HG02759 (cell line): Measurements from ENCODE around the gene NUP93.
"Not testable (repeated sequence)": the region's sequence is repeated elsewhere in the genome, so short reads cannot be mapped to it uniquely, and the experiment has no call there.

Source experiments
- ATAC-seq: cut with Tn5 transposase; IDR thresholded peaks from one replicate; pipeline ENCODE4 v1.9.1; 2021; ENCODE audit warnings: mild to moderate bottlenecking, moderate library complexity; ENCODE audit not compliant: unreplicated experiment

NUP93 gene

DNA sequence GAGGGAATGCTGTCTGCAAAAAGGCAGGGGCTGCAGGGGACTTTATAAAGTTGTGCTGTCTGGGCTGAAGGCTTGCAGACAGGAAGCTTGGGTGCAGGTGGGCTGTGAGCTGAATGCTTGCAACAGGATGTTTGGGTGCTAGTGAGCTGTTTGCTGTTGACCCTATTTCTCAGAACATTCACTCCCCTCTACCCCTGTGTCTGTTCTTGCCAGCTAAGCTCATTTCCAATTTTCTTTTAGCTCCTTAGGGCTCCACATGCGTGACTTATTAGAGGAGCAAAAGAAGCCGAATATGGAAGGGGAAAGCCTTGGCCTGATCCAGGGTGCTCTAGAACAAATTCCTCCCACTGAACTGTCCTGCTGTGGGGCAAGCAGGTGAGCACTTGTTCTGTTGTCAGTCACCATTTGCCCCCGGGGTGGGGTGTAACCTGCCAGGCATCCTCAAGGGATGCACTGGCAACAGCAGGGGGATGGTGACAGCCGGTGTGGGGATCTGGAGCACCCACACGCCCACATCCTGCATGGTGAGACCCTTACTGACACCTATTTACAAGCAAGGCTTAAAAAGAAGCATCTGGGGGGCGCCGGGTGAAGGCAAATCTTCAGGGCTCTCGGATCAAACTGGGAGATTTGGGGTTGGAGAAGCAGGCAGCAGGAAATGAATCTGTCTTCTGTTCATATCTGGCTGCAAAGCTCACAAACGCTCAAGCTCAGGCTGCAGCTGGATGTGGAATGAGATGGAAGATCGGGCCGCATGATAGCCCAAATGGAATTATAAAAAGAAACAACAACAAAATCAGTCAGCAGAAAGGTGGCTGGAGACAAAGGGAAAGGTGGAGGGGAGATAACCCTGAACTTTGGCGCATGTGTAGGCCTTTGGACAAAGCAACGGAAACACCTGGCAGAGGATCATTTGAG lies 21.1 kb upstream of the NUP93 start:
- ATAC-seq: no peak

DNA sequence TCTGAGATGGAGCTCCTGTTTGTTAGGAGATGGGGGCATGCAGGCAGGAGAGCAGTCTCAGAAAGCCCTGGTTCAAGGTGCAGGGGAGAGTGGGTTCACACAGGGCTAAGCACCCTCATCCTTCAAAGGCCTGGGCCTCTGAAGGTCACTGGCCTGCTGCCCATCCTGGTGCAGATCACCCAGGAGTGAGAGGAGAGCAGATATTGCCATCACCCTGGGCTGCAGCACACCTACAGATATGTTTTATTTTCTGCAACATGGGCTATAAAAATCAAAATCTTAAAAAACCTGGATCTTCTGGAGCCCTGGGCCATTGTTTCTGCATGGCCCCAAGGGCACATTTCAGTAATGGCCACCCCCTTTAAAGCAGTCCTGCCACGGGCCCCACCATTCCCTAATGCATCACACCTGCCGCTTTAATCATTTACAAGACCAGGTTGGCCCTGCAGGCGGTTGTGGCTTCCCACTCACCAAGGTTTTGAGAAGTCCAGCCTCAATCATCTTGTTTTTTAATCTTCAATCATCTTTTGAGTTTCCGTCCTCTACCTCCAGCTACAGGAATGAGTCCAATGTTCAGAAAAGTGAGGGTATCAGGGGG lies 20.4 kb upstream of the NUP93 start:
- ATAC-seq: no peak

DNA sequence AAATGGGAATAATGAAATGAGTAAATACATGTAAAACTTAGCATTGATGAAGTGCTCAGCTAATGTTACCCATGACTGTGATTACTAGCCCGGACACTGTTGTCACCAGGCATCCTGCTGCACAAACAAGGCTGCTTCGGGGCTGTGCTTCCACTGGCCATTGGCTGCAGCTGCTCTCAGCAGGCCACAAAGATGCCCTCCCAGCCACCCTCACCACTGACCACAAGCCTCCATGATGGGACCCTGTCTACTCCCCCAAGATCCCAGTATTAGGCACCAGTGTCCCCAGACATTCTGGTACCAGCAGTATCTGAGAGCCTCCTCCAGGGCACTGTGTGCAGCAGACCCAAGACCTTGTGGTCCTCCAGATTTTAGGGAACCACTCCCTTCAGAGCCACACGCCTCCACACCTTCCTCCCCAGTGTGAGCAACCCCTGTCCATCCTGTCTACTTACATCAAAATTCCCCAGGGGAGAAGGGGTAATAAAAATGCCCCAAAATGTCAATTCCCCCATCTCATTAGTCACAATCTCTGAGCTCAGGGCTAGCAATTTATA lies 19.7 kb upstream of the NUP93 start:
- ATAC-seq: no peak

DNA sequence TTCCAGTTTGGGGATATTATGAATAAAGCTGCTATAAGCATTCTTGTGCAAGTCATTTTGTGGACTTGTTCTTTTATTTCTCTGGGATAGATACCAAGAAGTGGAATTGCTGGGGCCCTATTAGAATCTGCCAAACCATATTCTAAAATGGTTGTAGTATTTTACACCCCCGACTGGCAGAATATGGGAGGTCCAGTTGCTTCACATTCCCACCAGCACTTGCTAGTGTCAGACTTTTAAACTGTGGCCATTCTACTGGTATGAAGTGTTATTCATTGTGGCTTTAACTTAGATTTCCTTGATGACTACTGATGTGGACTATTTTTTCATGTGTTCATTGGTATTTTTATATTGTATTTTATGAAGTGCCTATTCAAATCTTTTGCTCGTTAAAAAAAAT lies 18.1 kb upstream of the NUP93 start:
- no peak for ATAC-seq

DNA sequence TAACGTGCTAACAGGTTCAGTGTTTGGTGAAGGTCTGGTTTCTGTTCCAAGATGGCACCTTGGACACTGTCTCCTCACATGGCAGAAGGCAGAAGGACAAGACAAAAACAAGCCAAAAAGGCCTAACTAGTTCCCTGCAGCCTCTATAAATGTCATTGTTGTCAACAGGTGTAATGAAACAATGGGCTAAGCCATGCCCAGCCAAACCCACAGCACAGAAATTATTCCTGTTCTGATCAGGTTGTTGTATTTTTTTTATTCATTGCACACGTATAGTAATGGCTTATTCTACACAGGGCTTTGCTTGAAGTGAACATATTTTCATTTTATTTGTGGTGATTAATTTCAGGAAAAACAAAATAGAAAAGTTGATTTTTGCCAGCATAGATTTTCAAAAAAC lies 16.1 kb upstream of the NUP93 start:
- ATAC-seq: no peak

DNA sequence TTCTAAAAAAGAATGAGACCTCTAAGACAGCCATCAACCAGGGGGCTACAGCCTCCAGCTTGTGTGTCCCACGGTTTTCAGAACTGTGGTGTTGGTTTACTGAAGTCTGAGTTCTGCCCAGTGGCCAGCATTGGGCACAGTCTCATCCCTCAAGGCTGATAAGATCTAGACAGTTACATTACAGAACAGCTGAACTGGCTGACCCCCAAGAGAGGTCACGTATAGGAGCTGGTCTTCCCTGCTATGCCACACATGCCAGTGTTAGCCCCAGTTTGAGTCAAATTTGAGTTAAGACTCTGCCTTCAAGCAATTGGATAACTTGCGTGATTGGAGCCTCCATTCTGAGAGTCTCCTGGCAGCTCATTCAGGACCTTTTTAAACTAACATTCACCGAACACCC lies 14.8 kb upstream of the NUP93 start:
- ATAC-seq: no peak

DNA sequence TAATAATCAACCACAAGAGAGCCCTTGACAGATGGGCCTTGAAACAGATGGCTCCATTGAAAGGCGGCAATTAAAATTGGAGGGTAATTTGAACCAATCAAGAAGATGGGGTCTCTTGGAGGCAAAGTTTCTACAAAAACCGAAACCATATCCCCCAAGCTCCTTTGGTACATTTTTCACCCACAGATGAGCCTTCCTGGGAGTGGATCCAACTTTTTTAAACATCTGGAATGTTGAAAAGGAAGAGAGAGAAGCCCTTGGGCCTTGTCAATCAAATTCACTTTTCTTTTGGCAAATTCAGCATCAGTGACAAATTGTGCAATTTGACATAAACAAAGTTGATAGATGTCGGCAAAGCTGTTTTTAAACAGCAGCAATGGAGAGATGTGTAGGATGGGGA lies 13.2 kb upstream of the NUP93 start:
- ATAC-seq: no peak

DNA sequence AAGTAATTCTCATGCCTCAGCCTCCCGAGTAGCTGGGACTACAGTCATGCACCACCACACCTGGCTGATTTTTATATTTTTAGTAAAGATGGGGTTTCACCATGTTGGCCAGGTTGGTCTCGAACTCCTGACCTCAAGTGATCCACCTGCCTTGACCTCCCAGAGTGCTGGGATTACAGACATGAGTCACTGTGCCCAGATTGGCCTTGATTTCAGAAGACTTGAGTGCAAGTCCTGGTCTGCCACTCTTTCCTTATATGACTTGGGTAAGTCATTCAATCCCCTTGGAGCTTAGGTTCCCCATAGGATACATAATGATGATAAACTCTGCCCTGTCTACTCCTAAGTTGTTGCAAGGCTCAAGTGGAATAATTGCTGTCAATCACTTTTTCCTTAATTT lies 12.4 kb upstream of the NUP93 start:
- not testable (repeated sequence) for ATAC-seq

DNA sequence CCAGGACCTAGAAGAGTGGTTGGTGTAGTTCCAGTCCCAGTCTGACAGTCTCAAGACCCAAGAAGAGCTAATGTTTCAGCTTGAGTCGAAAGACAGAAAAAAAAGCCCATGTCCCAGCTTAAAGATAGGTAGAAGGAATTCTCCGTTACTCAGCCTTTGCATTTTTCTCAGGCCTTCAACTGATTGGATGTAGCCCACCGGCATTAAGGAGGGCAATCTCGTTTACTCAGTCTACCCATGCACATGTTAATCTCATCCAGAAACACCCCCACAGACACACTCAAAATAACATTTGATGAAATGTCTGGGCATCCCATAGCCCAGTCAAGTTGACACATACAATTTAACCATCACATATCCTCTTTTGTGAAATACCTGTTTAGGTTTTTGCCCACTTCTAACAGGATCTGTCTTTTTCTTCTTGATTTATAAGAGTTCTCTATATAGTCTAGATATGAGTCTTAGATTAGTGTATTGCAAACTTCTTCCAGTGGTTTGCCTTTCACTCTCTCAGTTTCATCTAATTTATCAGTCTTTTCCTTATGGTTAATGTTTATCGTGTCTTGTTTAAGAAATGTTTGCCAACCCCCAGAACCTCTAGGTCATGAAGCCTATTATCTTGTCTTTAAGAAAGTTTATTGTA lies 7.6 kb upstream of the NUP93 start:
- ATAC-seq: no peak

DNA sequence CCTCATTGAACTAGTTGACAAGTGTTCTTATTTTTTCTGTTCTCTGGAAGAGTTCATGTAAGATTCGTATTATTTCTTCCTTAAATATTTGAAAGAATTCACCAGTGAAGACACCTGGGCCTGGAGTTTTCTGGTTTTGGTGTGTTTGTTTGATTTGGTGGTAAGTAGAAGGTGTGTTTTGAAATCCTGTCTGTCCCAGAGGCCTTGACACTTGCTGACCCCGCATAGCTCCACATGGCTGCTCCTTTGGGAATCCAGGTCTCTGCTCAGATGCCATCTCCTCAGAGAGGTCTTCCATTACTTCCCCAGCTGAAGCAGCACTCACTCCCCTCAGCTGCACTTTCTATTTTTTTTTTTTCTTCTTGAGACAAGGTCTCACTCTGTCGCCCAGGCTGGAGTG lies 5.7 kb upstream of the NUP93 start:
- no peak for ATAC-seq

DNA sequence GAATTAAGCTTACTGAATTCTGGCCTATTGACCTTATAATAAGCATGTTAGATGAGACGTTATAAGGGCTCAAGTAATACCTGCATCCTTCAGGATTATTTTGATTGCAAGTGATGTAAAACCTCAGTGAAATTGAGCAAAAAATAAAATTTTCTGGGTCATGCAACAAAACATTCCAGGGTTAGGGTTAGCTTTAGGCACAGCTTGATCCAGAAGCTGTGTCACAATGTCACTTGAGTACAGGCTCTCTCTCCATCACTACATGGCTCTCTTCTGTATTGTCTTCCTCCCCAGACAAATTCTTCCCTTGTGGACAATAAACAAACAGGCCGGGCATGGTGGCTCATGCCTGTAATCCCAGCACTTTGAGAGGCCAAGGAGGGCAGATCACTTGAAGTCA lies 3.6 kb upstream of the NUP93 start:
- ATAC-seq: no peak

DNA sequence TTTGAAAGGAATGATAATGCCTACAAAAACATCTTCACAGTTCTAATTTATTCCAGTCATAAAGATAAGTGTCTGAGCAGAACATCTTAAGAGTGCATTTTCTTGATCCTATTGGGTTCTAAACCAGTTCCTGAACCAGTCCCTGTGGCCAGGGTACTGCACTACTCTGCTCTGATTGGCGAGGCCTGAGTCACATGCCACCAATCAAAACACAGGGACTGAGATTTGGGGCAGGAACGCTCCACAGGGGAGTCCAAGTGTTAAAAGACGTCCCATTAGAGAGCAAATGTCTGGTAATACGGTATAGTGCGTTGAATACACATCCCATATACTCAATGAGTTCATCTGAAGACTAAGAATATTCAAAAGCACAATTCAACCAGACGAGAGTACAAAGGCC lies 3.0 kb upstream of the NUP93 start:
- no peak for ATAC-seq

DNA sequence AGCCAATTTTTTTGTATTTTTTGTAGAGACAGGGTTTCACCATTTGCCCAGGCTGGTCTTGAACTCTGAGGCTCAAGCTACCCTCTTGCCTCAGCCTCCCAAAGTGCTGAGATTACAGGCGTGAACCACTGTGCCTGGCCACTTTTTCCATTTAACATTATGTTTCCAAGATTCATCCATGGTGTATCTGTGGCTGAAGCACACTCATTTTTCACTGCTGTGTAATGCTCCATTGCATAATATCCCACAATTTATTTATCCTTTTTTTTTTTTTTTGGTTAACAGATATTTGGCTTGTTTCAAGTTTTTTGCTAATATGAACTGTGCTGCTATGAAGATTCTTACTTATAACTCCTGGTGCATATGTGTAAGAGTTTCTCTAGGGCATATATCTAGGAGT lies 1.9 kb upstream of the NUP93 start:
- no peak for ATAC-seq

DNA sequence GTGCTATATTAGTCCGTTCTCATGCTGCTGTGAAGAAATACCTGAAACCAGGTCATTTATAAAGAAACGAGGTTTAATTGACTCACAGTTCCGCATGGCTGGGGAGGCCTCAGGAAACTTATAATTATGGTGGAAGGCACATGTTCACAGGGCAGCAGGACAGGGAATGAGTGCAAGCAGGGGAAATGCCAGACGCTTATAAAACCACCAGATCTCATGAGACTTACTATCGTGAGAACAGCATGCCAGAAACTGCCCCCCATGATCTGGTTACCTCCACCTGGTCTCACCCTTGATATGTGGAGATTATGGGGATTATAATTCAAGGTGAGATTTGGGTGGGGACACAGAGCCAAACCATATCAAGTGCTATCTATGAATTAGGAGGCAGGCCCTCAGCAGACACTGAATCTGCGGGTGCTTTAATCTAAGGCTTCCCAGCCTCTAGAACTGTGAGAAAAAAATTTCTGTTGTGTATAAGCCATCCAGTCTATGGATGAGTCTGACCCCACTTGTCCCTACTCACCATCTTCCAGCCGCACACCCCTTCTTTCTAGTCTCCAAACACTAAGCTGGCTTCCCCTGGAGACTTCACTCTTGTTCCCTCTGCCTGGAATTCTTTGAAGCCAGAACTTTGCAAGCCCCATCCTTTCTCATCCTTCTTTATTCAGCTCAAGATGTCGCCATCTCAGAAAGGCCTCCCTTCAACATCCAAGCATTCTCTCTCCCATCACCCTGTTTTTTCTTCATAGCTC lies 772 bp upstream of the NUP93 start:
- ATAC-seq: no peak

DNA sequence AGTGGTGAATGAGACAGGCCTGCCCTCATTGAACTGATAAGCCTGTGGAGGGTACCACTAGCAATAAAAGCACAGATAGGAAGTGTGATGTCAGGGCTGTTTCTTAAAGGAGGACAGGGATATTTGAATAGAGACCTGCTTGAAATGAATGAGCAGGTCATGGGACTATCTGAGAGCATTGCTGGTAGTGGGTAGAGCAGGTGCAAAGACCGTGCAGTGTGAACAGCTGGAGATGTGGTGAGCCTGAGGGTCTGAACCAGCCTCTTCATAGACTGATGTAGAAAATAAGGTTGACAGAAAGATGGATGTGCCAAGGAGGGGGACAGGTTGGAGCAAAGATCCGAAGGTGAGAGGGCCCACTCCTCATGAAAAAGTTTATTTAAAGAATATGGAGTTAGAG lies 2.4 kb downstream of the NUP93 start:
- peak; percentile 66 for ATAC-seq

DNA sequence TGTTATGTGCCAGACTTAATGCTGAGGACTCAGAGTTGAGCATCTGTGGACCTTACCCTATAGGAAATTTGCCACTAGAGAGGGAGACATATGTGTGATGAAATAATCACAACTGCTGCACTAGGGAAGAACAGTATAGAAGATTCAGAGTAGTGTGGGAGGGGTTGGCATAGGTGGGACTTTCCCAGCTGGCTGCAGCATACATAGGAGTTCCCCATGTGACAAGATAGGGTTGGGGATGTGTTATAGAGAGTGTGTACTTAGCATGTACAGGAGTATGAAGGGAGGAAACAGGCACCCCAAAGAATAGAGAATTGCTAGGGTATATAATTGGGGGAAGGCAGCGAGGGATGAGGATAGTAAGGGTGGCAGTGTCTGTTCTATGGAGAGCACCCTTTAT lies 2.9 kb downstream of the NUP93 start:
- peak; percentile 46 for ATAC-seq

DNA sequence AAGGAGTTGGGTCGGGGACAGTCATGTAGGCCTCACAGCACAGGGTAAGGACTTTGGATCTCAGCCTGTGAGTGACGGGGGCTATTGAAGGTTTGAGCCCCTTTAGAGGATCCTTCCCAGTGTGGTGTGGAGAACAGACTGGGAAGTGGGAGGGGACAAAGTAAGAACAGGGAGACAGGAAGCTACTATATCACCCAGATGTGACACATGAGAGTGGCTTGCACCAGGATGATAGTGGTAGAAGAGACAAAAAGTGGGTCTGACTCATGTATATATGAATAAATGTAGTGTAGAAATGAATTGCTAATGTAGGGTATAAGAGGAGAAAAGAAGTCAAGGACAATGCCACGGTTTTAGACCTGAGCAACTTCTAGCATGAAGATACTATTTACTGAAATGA lies 4.5 kb downstream of the NUP93 start:
- no peak for ATAC-seq

DNA sequence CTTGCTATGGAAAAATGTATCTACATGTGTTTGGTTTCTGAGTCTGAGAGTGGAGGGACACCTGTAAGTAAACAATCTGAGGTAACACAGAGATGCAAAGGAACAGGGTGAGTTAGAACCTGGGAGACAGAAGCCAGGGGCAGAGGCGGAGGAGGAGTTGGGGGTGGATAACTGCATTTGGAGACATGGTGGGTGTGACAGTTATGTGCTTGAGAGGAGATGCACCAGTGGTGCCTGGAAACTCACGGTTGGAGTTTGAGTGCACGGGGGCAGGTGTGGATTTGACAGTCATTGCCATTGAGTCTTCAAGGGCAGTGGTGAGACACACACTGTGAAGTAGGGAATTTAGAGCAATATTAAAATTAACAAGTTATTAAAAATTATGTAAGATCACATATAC lies 6.5 kb downstream of the NUP93 start:
- ATAC-seq: no peak

DNA sequence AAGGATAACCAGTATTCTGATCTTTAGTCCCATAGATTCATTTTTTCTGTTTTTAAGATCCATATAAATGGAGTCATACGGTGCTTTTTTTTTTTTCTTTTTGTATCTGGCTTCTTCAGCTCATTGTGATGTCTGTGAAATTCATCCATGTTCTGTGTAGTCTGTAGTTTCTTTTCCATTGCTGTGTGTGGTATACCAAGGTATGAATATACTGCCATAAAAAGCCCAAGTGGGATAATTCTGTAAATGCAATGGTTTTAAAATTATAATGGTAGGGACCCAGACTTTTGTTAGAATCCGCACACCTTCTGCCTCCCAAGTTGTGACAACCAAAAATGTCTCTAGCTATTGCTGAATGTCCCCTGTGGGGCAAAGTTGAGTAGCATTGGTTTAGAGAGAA lies 7.6 kb downstream of the NUP93 start:
- no peak for ATAC-seq

DNA sequence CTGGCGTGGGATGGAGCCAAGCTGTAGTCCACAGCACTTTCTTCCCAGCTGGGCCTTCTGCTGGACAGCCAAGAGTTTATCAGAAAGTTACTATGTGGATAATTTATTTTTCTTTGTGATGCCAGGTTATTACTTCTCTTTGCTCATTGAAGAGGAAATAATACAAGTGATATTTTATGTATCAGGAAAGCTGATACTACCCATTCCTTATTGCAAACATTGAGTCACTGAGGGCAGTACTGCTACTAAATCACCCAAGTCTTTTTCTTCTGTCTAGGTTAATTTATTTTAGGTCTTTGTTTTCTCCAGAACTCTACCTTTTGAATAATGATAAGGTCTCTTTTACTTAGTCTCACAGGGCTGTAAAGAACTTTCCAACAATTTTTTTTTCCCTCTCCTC lies 8.3 kb downstream of the NUP93 start:
- ATAC-seq: no peak

DNA sequence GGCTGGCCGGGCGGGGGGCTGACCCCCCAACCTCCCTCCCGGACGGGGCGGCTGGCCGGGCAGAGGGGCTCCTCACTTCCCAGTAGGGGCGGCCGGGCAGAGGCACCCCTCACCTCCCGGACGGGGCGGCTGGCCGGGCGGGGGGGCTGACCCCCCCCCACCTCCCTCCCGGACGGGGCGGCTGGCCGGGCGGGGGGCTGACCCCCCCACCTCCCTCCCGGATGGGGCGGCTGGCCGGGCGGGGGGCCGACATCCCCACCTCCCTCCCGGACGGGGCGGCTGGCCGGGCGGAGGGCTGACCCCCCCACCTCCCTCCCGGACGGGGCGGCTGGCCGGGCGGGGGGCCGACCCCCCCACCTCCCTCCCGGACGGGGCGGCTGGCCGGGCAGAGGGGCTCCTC lies 9.4 kb downstream of the NUP93 start:
- ATAC-seq: not testable (repeated sequence)
